ENCODE measurements around the gene UNK. TPM values are rescaled to one million over a fixed set of nuclear protein-coding genes. Genes with fewer than 3 reads are reported as not detected.
A peak's percentile ranks its signal among the peaks of the same experiment; 100 is the strongest.

Gene UNK
- total RNA-seq, 1 donor from 2014 or later, result 49.7 TPM

GRCh38 chr17:75836605-75837004 lies 52.0 kb downstream of the UNK start:
- Mint-ChIP-seq H3K27ac (peak overlapping the region; percentile 21), H3K36me3 (no peaks in the 10 kb centered on the region), H3K4me1 (ENCODE audit: unreplicated experiment) (peaks cover 18% of the 10 kb centered on the region), H3K4me3 (no peak overlapping the region), H3K27me3 (no peaks in the 10 kb centered on the region), H3K9me3 (no peaks in the 10 kb centered on the region)
- no peak for DNase-seq (ENCODE audit: extremely low spot score, unreplicated experiment)
- TF ChIP-seq CTCF (conservative IDR thresholded peaks at IDR 0.05), result no peak

GRCh38 chr17:75837899-75838298 lies 53.3 kb downstream of the UNK start:
- no peaks in the 10 kb centered on the region for H3K36me3 Mint-ChIP-seq
- no peak for DNase-seq (ENCODE audit: extremely low spot score, unreplicated experiment)
- no peaks in the 10 kb centered on the region for H3K9me3 Mint-ChIP-seq
- TF ChIP-seq CTCF (conservative IDR thresholded peaks at IDR 0.05), result no peak
- H3K27ac Mint-ChIP-seq, result no peak overlapping the region
- H3K27me3 Mint-ChIP-seq, result no peaks in the 10 kb centered on the region
- peaks cover 13% of the 10 kb centered on the region for H3K4me1 Mint-ChIP-seq (ENCODE audit: unreplicated experiment)
- no peak overlapping the region for H3K4me3 Mint-ChIP-seq

GRCh38 chr17:75838410-75838809 lies 53.8 kb downstream of the UNK start:
- TF ChIP-seq CTCF (conservative IDR thresholded peaks at IDR 0.05), result no peak
- Mint-ChIP-seq H3K36me3 (no peaks in the 10 kb centered on the region), H3K9me3 (no peaks in the 10 kb centered on the region), H3K27me3 (no peaks in the 10 kb centered on the region), H3K27ac (no peak overlapping the region), H3K4me1 (ENCODE audit: unreplicated experiment) (peaks cover 8% of the 10 kb centered on the region), H3K4me3 (no peak overlapping the region)
- no peak for DNase-seq (ENCODE audit: extremely low spot score, unreplicated experiment)

GRCh38 chr17:75839942-75840798 lies 55.6 kb downstream of the UNK start:
- H3K4me3 Mint-ChIP-seq, result no peak overlapping the region
- no peak overlapping the region for H3K27ac Mint-ChIP-seq
- no peak for TF ChIP-seq CTCF (conservative IDR thresholded peaks at IDR 0.05)
- H3K4me1 Mint-ChIP-seq (ENCODE audit: unreplicated experiment), result peaks cover 8% of the 10 kb centered on the region
- H3K9me3 Mint-ChIP-seq, result no peaks in the 10 kb centered on the region
- no peak for DNase-seq (ENCODE audit: extremely low spot score, unreplicated experiment)
- no peaks in the 10 kb centered on the region for H3K36me3 Mint-ChIP-seq
- no peaks in the 10 kb centered on the region for H3K27me3 Mint-ChIP-seq

- Mint-ChIP-seq H3K9me3 (no peaks in the 10 kb centered on the region), H3K4me1 (ENCODE audit: unreplicated experiment) (peaks cover 15% of the 10 kb centered on the region), H3K27ac (no peak overlapping the region), H3K4me3 (no peak overlapping the region), H3K36me3 (no peaks in the 10 kb centered on the region), H3K27me3 (no peaks in the 10 kb centered on the region)
- DNase-seq (ENCODE audit: extremely low spot score, unreplicated experiment), result no peak
- no peak for TF ChIP-seq CTCF (conservative IDR thresholded peaks at IDR 0.05)
These were observed 56.2 kb downstream of the UNK start for GRCh38 chr17:75840799-75841164.

Data from type B pancreatic cell (in vitro differentiated cells).